Motor neuron (in vitro differentiated cells): ENCODE data around the gene CCT8. TPM values are rescaled to one million over a fixed set of nuclear protein-coding genes. Genes with fewer than 3 reads are reported as not detected.
"Not testable (repeated sequence)": the region's sequence is repeated elsewhere in the genome, so short reads cannot be mapped to it uniquely, and the experiment has no call there.

Experiments
- ATAC-seq, 8 experiments: fragments of 200-7000 bp; cut with Tn5 transposase; replicated peaks in 6 of 8; 2 replicates each; pipeline ENCODE4 v1.8.0; 2021; ENCODE audit warnings: mild to moderate bottlenecking in 8 of 8, moderate library complexity in 8 of 8
- H3K27ac ChIP-seq, 2 donors: fragments of 250-450 bp; sonication (Bioruptor Pico); 2 replicates each; pipeline ENCODE4 v1.9.0; 2021; ENCODE audit warnings: antibody characterized with exemption in 2 of 2, mild to moderate bottlenecking in 2 of 2, moderate library complexity in 1 of 2
- H3K4me1 ChIP-seq, 2 donors: fragments of 250-450 bp; sonication (Bioruptor Pico); replicated peaks in 1 of 2; 2 replicates each; pipeline ENCODE4 v1.6.1; 2021; ENCODE audit warnings: antibody characterized with exemption in 2 of 2, mild to moderate bottlenecking in 2 of 2, moderate library complexity in 1 of 2
- H3K4me3 ChIP-seq, 5 donors: fragments of 250-450 bp; sonication (Bioruptor Pico); 2 replicates each; pipeline ENCODE4 v1.9.0; 2021; ENCODE audit warnings: antibody characterized with exemption in 5 of 5, mild to moderate bottlenecking in 5 of 5, moderate library complexity in 4 of 5
- WGBS, 10 experiments: fragments of 450-650 bp; shearing (Covaris generic); methylation state at CpG; one replicate each; pipeline ENCODE4 v1.0.0; 2022; 5-methylcytosine and 5-hydroxymethylcytosine counted together
- in situ Hi-C, 9 experiments: fragments of 400-800 bp; cut with MboI; loops; one replicate each; pipeline ENCODE4 v1.15.0; 2021; ENCODE audit warnings: low sequenced_read_pairs in 9 of 9, low pct_unique_long_range_greater_than_20kb in 2 of 9; ENCODE audit not compliant: unreplicated experiment in 9 of 9
- total RNA-seq, 8 experiments: library from RNA; unstranded; fragments of 300-600 nt; gene quantifications; 2 replicates each; pipeline versions ENCODE4 v1.2.3 to v1.2.4, GENCODE V29; 2022

The CCT8 gene
- total RNA-seq, 8 experiments from 2014 or later, result 129 to 248 (median 201) TPM

DNA sequence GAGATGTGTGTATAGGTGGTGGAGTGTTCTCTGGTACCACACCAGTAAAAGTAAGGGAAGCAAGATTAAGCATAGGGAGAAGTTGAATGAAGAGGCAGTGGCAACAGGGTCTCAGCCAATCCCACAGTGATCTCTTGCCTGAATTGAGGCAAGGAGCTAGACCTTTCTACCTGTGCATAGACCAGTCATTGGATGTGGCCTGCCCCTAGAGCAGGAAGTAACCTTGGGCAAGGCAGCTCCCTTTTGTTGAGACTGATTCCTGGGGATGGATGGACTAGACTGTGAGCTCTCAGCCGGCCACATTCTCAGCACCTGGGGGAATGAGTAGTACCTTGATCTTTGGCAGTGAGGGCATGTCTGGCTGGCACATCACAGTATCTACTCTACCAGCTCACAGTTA is 42.5 kb downstream of the CCT8 start:
- Histone ChIP-seq H3K4me1 (peaks cover 3 to 4% of the 10 kb centered on the region in 2 donors), H3K27ac (no peak overlapping the region), H3K4me3 (no peak overlapping the region)
- WGBS, 10 experiments, result 80 to 100% (median 90%) methylated on average over 1 of the region's 1 CpG; no CpG with 5 or more reads in 6 of the 10 experiments
- in situ Hi-C loops, result no loop called here
- ATAC-seq, result no peak

DNA sequence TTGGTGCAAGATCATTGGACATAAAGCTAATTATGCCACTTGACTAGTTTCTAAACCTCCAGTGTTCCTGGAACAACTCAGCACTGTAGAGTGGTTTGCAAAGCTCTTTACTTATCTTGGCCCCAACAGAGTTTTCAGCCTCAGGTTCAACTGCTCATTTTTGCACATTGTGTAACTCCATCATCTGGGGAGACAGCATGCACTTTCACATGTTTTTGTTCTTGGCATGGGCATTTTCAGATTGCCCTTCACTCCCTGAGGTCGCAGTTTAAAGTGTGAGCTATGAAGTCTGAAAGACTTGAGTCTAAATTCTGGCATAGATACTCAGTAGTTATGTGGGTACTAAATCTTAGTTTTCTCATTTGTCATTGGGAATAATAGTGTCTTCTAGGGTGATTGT is 43.9 kb downstream of the CCT8 start:
- in situ Hi-C loops, result no loop called here
- no peak for ATAC-seq
- H3K27ac ChIP-seq, result no peak overlapping the region
- H3K4me1 ChIP-seq, result peaks cover 7 to 8% of the 10 kb centered on the region in 2 donors
- WGBS, 10 experiments, result 83 to 100% (median 100%) methylated on average over 1 of the region's 1 CpG; no CpG with 5 or more reads in 4 of the 10 experiments
- H3K4me3 ChIP-seq, result no peak overlapping the region

DNA sequence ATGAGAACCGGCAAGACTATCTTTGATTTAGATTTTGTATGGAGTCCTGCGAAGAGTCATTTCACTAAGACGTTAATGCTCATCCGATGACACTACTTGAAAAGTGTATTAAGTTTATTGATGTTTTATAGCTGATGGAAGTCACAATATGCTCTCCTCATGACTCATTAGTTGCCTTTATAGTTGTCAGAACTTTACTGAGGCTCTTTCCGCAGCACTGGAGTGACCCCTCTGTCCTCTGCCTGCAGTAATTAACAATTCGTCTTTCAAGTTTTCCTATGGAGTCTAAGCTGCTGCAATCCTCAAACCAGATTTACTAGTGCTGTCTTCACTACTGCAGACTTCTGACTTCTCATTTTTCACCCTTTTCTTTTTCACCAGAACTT is 48.1 kb downstream of the CCT8 start:
- in situ Hi-C loops, result no loop called here
- Histone ChIP-seq H3K4me3 (peak overlapping the region; percentile 59 to 89 (median 80)), H3K4me1 (peaks cover 8 to 10% of the 10 kb centered on the region in 2 donors), H3K27ac (peak overlapping the region; percentile 97 to 100)
- 0 to 9% (median 2%) methylated on average over 2 to 6 of the region's 6 CpGs for WGBS, 10 experiments
- ATAC-seq, result peak in 3 of 8 experiments; percentile 3 to 14 (median 9)

DNA sequence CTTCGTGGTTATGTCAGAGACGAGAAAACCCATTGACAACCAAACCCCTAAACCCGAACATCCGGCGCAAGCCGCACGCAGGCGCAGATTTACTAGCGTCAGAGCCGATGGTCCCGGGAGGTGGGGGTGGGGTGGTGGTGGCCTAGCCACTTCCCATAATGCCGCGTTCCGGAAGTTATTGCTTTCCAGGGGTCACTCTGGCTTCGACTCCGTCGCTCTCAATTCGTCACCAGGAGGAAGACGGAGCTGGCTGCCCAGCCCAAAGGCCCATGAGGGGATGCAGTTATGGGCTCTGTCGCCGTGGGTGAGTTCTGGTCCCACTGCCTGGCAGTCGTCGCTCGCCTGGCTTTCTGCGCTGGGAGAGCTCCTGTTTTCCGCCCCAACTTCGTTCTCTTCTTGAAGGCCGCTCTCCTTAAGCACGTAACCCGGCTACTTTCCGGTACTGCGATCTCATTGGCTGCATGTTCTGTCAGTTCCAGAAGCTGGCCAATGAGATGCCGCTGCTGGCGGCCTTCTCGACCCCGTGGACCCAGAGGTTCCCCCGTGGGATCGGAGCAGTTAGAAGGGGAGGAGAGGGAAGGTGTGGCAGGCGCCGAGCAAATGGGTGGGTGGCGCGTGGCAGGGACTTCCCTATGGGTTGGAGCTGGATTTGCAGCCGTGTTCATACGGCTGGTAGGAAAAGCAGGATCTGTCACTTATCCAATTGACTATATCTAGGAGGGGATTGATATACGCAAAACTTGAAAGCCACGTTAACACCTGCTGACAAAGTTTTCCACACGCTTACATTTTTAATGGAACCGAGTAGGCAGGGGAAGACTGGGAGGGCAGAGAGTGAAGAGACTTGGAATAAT is 48.7 kb downstream of the CCT8 start, which contains the start of gene USP16:
Gene USP16 (plus strand): TSS at position 195 of the 854 bp plus-strand sequence. CDS start 3,246 bp downstream, outside the sequence.
- Histone ChIP-seq H3K27ac (peak within 1 kb of the TSS; percentile 97 to 100), H3K4me3 (peak within 1 kb of the TSS; percentile 59 to 89 (median 80)), H3K4me1 (peaks cover 10 to 13% of the 10 kb centered on the region in 2 donors)
- in situ Hi-C loops, result no loop called here
- ATAC-seq, result peak; percentile 92 to 99 (median 98)
- WGBS, 10 experiments, result 0 to 3% (median 0%) methylated on average over 1 to 15 of the region's 48 CpGs; no CpG with 5 or more reads in 1 of the 10 experiments

DNA sequence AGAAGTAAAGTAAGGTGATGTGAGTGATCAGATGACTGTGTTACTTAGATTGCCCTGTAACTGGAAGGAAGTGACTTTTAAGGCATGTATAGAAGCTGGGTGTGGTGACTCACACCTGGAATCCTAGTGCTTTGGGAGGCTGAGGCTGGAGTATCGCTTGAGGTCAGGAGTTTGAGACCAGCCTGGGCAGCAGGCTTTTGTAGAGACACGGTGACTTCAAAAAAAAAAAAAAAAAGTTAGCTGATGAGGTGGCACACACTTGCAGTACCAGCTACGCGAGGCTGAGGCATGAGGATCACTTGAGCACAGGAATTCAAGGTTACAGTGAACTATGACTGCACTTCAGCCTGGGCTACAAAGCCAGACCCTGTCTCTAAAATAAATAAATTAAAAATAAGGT is 51.3 kb downstream of the CCT8 start:
- Histone ChIP-seq H3K4me1 (peaks cover 15 to 23% of the 10 kb centered on the region in 2 donors), H3K4me3 (no peak overlapping the region), H3K27ac (no peak overlapping the region)
- WGBS, 10 experiments, result 59 to 100% (median 87%) methylated on average over 1 to 4 of the region's 4 CpGs
- ATAC-seq, result no peak
- in situ Hi-C loops, result no loop called here

DNA sequence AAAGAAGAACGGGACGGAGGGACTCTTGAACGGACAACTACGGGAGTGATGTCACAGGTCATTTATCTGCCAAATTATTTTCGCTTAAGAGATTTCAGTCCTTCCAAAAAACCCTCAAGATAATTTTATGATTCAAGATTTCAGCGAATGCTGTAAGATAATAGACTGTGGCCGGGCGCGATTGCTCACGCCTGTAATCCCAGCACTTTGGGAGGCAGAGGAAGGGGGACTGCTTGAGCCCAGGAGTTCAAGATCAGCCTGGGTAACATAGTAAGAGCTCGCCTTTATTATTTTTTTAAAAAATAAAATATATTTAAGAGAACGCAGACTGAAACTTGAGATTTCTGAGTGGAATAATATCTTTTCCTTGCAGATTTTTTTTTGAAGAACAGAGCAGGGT is 54.9 kb downstream of the CCT8 start:
- 2 to 70% (median 44%) methylated on average over 4 to 12 of the region's 12 CpGs for WGBS, 10 experiments
- peaks cover 7 to 12% of the 10 kb centered on the region in 2 donors for H3K4me1 ChIP-seq
- peak overlapping the region in 1 of 2 donors; percentile 83 for H3K27ac ChIP-seq
- in situ Hi-C loops, result no loop called here
- peak in 5 of 8 experiments; percentile 13 to 50 (median 27) for ATAC-seq
- H3K4me3 ChIP-seq, result peak overlapping the region; percentile 50 to 75 (median 57)

DNA sequence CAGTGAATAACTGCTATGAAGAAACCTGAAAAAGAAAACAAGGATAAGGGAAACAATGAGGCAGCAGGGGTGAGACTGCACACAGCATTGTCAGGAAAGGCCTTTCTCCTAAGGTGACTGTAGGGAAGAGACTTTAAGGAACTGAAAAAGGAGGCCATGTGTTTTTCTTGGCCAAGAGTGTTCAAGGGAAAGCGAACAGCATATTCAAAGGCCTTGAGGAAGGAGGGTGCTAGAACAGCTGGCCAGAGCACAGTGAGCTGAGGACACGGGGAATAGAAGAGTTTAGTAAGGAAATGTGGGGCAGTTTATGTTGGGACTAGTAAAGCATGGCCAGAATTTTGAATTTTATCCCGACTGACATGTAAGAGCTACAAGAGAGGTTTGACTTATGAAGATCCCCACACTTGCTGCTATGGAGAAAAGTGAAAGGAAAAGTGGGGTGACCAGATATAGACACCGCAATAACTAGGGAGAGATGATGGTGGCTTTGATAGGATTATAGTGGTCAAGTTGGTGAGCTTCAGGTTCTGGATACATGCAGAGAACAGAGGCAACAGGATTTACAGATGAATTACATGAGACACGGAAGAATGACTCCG is 55.7 kb downstream of the CCT8 start:
- Histone ChIP-seq H3K4me3 (peak overlapping the region in 1 of 5 donors; percentile 57), H3K27ac (no peak overlapping the region), H3K4me1 (peaks cover 7 to 12% of the 10 kb centered on the region in 2 donors)
- in situ Hi-C loops, result no loop called here
- 30 to 100% (median 83%) methylated on average over 1 to 6 of the region's 6 CpGs for WGBS, 10 experiments
- peak in 2 of 8 experiments; percentile 6 to 9 for ATAC-seq

DNA sequence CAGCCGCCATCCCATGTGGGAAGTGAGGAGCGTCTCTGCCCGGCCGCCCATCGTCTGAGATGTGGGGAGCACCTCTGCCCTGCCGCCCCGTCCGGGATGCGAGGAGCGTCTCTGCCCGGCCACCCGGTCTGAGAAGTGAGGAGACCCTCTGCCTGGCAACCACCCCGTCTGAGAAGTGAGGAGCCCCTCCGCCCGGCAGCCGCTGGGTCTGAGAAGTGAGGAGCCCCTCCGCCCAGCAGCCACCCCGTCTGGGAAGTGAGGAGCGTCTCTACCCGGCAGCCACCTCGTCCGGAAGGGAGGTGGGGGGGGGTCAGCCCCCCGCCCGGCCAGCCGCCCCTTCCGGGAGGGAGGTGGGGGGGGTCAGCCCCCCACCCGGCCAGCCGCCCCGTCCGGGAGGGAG is 62.2 kb downstream of the CCT8 start:
- H3K4me1 ChIP-seq, in situ Hi-C loops, ATAC-seq, H3K27ac ChIP-seq, H3K4me3 ChIP-seq: not testable (repeated sequence)
- no CpG with 5 or more reads among the region's 30 CpGs for WGBS, 10 experiments

DNA sequence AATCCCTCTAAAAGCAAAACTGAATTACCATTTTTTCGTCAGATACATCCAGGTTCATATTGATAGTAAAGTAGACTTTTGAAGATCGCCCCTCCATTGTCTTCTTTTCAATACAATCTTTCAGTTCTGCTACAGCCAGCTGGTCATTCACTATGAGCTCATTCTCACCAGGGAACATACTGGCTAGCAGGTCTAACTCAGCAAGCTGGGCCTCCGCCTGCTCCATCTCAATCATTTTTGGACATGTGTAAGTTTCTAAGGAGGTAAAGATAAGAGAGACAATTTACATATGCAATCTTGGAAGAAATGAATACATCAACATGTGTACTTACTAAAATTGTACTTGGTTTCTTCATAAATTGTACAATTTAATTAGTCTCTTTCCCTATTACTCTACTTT is 65.1 kb downstream of the CCT8 start:
- H3K27ac ChIP-seq, result no peak overlapping the region
- WGBS, 10 experiments, result 40 to 100% (median 85%) methylated on average over 1 to 3 of the region's 3 CpGs; no CpG with 5 or more reads in 1 of the 10 experiments
- in situ Hi-C loops, result no loop called here
- peak in 7 of 8 experiments; percentile 30 to 83 (median 33) for ATAC-seq
- H3K4me3 ChIP-seq, result no peak overlapping the region
- H3K4me1 ChIP-seq, result peaks cover 8 to 10% of the 10 kb centered on the region in 2 donors

DNA sequence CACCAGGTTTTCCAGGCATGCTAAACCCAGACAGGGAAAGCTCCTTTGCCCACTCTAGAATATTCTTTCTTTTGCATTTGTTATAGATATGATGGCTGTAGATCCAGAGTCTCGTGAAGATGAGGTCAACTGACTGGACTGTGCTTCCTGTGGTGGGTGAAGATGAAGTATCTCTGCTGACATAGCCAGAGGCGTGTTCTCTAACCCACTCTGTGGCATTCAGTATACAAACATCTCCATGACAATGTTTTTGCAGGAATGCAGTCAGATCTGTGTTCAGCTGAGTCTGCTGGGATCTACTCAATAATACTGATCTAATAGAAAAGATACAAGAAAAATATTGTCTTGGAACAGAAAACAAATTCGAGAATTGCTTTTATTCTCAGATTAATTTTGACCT is 65.6 kb downstream of the CCT8 start:
- Histone ChIP-seq H3K4me3 (no peak overlapping the region), H3K27ac (no peak overlapping the region), H3K4me1 (peaks cover 8 to 10% of the 10 kb centered on the region in 2 donors)
- ATAC-seq, result peak; percentile 38 to 94 (median 81)
- WGBS, 10 experiments, result 17 to 100% (median 78%) methylated on average over 1 to 3 of the region's 3 CpGs; no CpG with 5 or more reads in 1 of the 10 experiments
- in situ Hi-C loops, result no loop called here

DNA sequence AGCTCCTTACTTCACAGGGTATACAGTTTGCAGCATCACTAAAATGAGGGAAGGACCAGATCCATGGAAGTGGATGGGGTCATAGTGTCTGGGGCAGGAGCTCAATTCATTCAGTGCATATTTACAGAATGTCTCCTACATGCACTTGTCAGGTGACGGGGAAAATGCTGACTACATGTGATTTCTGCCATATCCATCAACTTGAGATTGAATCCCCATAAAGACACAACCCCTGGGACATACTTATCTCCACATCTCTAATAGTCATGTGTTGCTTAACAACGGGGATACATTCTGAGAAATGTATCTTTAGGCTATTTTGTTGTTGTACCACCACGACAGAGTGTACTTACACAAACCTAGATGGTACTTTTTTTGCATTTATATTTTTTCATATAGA is 66.3 kb downstream of the CCT8 start:
- ATAC-seq, result no peak
- Histone ChIP-seq H3K27ac (no peak overlapping the region), H3K4me1 (peaks cover 8 to 10% of the 10 kb centered on the region in 2 donors), H3K4me3 (no peak overlapping the region)
- 30 to 100% (median 82%) methylated on average over 1 to 3 of the region's 3 CpGs; no CpG with 5 or more reads in 2 of the 10 experiments for WGBS, 10 experiments
- in situ Hi-C loops, result no loop called here
